Suprapubic skin (tissue), 3 donors: ENCODE results near the gene FRMD8.

Source experiments
- POLR2A ChIP-seq, 2 donors: fragments of 450-650 bp; IDR thresholded peaks; one replicate each; pipeline ENCODE4 v1.6.1; 2017; ENCODE audit warnings: antibody characterized with exemption in 2 of 2, mild to moderate bottlenecking in 2 of 2, moderate library complexity in 2 of 2
- TF ChIP-seq, protein P1 (sequence below), 2 donors: fragments of 200-600 bp in 1 of 2; fragments of 450-650 bp in 1 of 2; sonication (generic) in 1 of 2; IDR thresholded peaks; one replicate each; pipeline ENCODE4 v1.5.1; 2016 to 2019; ENCODE audit warnings: antibody characterized with exemption in 2 of 2, mild to moderate bottlenecking in 1 of 2, moderate library complexity in 1 of 2

DNA sequence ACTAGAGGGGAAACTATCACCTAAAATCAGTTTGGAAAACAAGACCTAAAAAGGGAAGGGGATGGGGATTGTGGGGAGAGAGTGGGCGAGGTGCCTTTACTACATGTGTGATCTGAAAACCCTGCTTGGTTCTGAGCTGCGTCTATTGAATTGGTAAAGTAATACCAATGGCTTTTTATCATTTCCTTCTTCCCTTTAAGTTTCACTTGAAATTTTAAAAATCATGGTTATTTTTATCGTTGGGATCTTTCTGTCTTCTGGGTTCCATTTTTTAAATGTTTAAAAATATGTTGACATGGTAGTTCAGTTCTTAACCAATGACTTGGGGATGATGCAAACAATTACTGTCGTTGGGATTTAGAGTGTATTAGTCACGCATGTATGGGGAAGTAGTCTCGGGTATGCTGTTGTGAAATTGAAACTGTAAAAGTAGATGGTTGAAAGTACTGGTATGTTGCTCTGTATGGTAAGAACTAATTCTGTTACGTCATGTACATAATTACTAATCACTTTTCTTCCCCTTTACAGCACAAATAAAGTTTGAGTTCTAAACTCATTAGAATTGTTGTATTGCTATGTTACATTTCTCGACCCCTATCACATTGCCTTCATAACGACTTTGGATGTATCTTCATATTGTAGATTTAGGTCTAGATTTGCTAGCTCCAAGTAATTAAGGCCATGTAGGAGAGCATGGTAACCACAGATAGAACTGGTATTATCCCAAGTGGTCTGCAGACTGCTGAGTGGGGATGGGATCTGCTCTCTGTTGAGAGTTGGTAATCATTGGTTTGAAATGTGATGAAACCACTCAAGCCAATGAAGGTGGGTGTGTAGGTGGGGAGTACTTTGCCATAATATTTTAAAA lies 39.8 kb downstream of the FRMD8 start:
- TF ChIP-seq POLR2A (IDR thresholded peaks at IDR 0.05): peak; percentile 6 to 25
- TF ChIP-seq, protein P1, sequence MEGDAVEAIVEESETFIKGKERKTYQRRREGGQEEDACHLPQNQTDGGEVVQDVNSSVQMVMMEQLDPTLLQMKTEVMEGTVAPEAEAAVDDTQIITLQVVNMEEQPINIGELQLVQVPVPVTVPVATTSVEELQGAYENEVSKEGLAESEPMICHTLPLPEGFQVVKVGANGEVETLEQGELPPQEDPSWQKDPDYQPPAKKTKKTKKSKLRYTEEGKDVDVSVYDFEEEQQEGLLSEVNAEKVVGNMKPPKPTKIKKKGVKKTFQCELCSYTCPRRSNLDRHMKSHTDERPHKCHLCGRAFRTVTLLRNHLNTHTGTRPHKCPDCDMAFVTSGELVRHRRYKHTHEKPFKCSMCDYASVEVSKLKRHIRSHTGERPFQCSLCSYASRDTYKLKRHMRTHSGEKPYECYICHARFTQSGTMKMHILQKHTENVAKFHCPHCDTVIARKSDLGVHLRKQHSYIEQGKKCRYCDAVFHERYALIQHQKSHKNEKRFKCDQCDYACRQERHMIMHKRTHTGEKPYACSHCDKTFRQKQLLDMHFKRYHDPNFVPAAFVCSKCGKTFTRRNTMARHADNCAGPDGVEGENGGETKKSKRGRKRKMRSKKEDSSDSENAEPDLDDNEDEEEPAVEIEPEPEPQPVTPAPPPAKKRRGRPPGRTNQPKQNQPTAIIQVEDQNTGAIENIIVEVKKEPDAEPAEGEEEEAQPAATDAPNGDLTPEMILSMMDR (IDR thresholded peaks at IDR 0.05): no peak
